Ishikawa (cell line): ENCODE measurements around the gene PPIB.

Experiments
- CEBPB ChIP-seq: IDR thresholded peaks from 2 replicates; pipeline ENCODE4 v1.6.1; 2012
- CREB1 ChIP-seq: IDR thresholded peaks from 2 replicates; pipeline ENCODE4 v1.6.1; 2012; ENCODE audit warnings: low read depth
- EGR1 ChIP-seq: IDR thresholded peaks from 2 replicates; pipeline ENCODE4 v1.6.1; 2012
- EP300 ChIP-seq: IDR thresholded peaks from 2 replicates; pipeline ENCODE4 v1.6.1; 2012; ENCODE audit warnings: borderline replicate concordance
- FOXM1 ChIP-seq: IDR thresholded peaks from 2 replicates; pipeline ENCODE4 v1.6.1; 2012; ENCODE audit warnings: low read depth, borderline replicate concordance
- MAX ChIP-seq: IDR thresholded peaks from 2 replicates; pipeline ENCODE4 v1.6.1; 2012
- NFIC ChIP-seq: IDR thresholded peaks from 2 replicates; pipeline ENCODE4 v1.6.1; 2012
- RAD21 ChIP-seq: IDR thresholded peaks from 2 replicates; pipeline ENCODE4 v1.6.1; 2012; ENCODE audit warnings: low read depth
- TAF1 ChIP-seq: IDR thresholded peaks from 2 replicates; pipeline ENCODE4 v1.6.1; 2012; ENCODE audit warnings: low read depth, mild to moderate bottlenecking
- TCF12 ChIP-seq: IDR thresholded peaks from 2 replicates; pipeline ENCODE4 v1.6.1; 2012; ENCODE audit warnings: low read depth
- TEAD4 ChIP-seq: IDR thresholded peaks from 2 replicates; pipeline ENCODE4 v1.6.1; 2012
- YY1 ChIP-seq: IDR thresholded peaks from 2 replicates; pipeline ENCODE4 v1.6.1; 2012; ENCODE audit warnings: low read depth
- ZBTB7A ChIP-seq: IDR thresholded peaks from 2 replicates; pipeline ENCODE4 v1.6.1; 2012; ENCODE audit warnings: low read depth
- TF ChIP-seq, protein P1 (sequence below): IDR thresholded peaks from 2 replicates; pipeline ENCODE4 v1.6.1; 2012; ENCODE audit warnings: low read depth, mild to moderate bottlenecking
- TF ChIP-seq, protein P2 (sequence below): IDR thresholded peaks from 2 replicates; pipeline ENCODE4 v1.6.1; 2012

PPIB gene

GRCh38 chr15:64137226-64137833, 25.5 kb downstream of the PPIB start:
- TF ChIP-seq CREB1 (no peak), YY1 (no peak)
- TF ChIP-seq, protein P1, sequence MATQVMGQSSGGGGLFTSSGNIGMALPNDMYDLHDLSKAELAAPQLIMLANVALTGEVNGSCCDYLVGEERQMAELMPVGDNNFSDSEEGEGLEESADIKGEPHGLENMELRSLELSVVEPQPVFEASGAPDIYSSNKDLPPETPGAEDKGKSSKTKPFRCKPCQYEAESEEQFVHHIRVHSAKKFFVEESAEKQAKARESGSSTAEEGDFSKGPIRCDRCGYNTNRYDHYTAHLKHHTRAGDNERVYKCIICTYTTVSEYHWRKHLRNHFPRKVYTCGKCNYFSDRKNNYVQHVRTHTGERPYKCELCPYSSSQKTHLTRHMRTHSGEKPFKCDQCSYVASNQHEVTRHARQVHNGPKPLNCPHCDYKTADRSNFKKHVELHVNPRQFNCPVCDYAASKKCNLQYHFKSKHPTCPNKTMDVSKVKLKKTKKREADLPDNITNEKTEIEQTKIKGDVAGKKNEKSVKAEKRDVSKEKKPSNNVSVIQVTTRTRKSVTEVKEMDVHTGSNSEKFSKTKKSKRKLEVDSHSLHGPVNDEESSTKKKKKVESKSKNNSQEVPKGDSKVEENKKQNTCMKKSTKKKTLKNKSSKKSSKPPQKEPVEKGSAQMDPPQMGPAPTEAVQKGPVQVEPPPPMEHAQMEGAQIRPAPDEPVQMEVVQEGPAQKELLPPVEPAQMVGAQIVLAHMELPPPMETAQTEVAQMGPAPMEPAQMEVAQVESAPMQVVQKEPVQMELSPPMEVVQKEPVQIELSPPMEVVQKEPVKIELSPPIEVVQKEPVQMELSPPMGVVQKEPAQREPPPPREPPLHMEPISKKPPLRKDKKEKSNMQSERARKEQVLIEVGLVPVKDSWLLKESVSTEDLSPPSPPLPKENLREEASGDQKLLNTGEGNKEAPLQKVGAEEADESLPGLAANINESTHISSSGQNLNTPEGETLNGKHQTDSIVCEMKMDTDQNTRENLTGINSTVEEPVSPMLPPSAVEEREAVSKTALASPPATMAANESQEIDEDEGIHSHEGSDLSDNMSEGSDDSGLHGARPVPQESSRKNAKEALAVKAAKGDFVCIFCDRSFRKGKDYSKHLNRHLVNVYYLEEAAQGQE = no peak

DNA sequence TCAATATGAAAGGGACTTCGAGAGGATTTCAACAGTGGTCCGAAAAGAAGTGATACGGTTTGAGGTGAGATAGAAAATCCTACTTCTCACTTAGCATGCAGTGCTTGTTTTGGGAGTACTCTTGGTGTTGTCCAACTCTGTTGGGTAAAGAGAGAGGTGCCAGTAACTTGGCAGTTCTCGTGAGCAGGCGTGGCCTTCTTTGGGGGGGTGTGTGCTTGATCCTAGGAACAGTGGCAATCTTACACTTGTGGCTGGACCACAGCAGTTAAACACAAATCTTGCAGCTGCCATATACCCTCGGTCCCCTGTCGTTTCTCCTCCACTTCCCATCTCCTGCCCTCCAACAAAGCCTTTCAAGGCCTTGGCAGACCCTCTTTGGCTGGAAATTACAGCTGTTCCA, 26.5 kb downstream of the PPIB start:
- TF ChIP-seq NFIC (no peak), MAX (no peak), FOXM1 (no peak), TCF12 (no peak), CEBPB (no peak)
- TF ChIP-seq, protein P2, sequence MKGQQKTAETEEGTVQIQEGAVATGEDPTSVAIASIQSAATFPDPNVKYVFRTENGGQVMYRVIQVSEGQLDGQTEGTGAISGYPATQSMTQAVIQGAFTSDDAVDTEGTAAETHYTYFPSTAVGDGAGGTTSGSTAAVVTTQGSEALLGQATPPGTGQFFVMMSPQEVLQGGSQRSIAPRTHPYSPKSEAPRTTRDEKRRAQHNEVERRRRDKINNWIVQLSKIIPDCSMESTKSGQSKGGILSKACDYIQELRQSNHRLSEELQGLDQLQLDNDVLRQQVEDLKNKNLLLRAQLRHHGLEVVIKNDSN = no peak

DNA sequence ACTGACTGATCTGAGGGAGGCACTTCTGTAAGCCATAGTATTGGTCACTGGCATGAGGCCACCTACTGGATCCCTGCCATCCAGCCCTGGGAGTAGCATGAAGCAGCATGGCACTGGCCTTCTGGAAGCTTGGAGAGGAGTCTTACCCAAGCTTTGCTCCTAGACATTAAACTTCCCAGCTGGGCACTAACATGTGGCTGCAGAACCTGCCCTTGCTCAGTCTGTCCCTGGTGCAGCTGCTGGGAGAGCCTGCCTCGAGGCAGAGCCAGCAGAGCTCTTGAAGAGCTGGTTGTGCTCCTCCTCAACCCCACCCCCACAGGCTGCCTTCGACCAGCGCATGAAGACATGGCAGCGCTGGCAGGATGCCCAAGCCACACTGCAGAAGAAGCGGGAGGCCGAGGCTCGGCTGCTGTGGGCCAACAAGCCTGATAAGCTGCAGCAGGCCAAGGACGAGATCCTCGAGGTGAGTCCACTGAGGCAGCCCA, 28.4 kb downstream of the PPIB start:
- TF ChIP-seq TAF1 = no peak
- TF ChIP-seq EGR1 = no peak
- TF ChIP-seq NFIC = no peak
- TF ChIP-seq ZBTB7A = no peak

GRCh38 chr15:64133623-64134344, 29.0 kb downstream of the PPIB start:
- no peak for TF ChIP-seq RAD21
- TF ChIP-seq TEAD4 = no peak
- no peak for TF ChIP-seq FOXM1
- no peak for TF ChIP-seq EP300
- TF ChIP-seq YY1 = no peak
- TF ChIP-seq CREB1 = no peak
- no peak for TF ChIP-seq EGR1
- TF ChIP-seq MAX = no peak

GRCh38 chr15:64132217-64132616, 30.6 kb downstream of the PPIB start:
- TF ChIP-seq EGR1 (no peak), NFIC (no peak), CREB1 (no peak), EP300 (no peak), TEAD4 (no peak), CEBPB (no peak), RAD21 (no peak), TCF12 (no peak), MAX (no peak), YY1 (no peak), FOXM1 (no peak), TAF1 (no peak), ZBTB7A (no peak)
- TF ChIP-seq, protein P1 = no peak
- TF ChIP-seq, protein P2 = no peak

DNA sequence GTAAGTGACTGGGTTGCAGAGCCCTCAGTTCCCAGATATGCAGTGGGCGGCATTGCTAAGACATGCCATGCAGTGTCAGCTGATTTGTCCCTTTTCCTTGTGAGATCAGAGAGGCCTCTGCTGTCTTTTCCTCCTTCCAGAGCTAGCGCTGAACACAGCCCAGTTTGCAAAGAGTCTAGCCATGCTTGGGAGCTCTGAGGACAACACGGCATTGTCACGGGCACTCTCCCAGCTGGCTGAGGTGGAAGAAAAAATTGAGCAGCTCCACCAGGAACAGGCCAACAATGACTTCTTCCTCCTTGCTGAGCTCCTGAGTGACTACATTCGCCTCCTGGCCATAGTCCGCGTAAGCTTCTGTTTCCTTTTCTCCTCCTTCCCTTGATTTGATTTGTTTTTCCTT, 31.3 kb downstream of the PPIB start:
- no peak for TF ChIP-seq TCF12
- TF ChIP-seq, protein P1 = no peak
- no peak for TF ChIP-seq MAX
- no peak for TF ChIP-seq TEAD4
- no peak for TF ChIP-seq CREB1
- no peak for TF ChIP-seq EGR1
- no peak for TF ChIP-seq FOXM1
- TF ChIP-seq EP300 = no peak
- TF ChIP-seq RAD21 = no peak
- TF ChIP-seq, protein P2 = no peak
